Uterus (tissue), 4 donors: ENCODE results near the gene PAX6. TPM values are rescaled to one million over a fixed set of nuclear protein-coding genes. Genes with fewer than 3 reads are reported as not detected.

ENCODE experiments used
- DNase-seq, 2 donors: peaks; one replicate each; pipeline ENCODE4 v3.0.0-alpha.2; 2019 to 2020
- H3K27ac ChIP-seq, 2 donors: fragments of 200-600 bp; sonication (generic); 1 replicate in 1 of 2; 2 replicates in 1 of 2; pipeline ENCODE4 v1.5.1; 2016 to 2018
- H3K27me3 ChIP-seq, 2 donors: fragments of 200-600 bp; sonication (generic); one replicate each; pipeline ENCODE4 v1.5.1; 2018 to 2019; ENCODE audit warnings: control low read depth in 1 of 2
- H3K36me3 ChIP-seq, 2 donors: fragments of 200-600 bp; sonication (generic); one replicate each; pipeline ENCODE4 v1.5.1; 2019; ENCODE audit warnings: control low read depth in 1 of 2
- H3K4me1 ChIP-seq, 2 donors: fragments of 200-600 bp; sonication (generic); one replicate each; pipeline ENCODE4 v1.5.1; 2018 to 2019; ENCODE audit warnings: control low read depth in 1 of 2
- H3K4me3 ChIP-seq, 2 donors: fragments of 200-600 bp; sonication (generic); 1 replicate in 1 of 2; 2 replicates in 1 of 2; pipeline ENCODE4 v1.5.1; 2018 to 2019; ENCODE audit warnings: mild to moderate bottlenecking in 1 of 2
- H3K9me3 ChIP-seq, 2 donors: fragments of 200-600 bp; sonication (generic); one replicate each; pipeline ENCODE4 v1.5.1; 2019; ENCODE audit warnings: control low read depth in 1 of 2
- CTCF ChIP-seq, 4 experiments: fragments of 200-600 bp in 2 of 4; fragments of 450-650 bp in 2 of 4; sonication (generic) in 2 of 4; IDR thresholded peaks; one replicate each; pipeline ENCODE4 v1.5.1; 2016 to 2019; ENCODE audit warnings: antibody characterized with exemption in 4 of 4, mild to moderate bottlenecking in 2 of 4, moderate library complexity in 1 of 4
- POLR2A ChIP-seq, 2 donors: fragments of 450-650 bp; IDR thresholded peaks; one replicate each; pipeline ENCODE4 v1.6.1; 2016; ENCODE audit warnings: antibody characterized with exemption in 2 of 2, mild to moderate bottlenecking in 1 of 2, moderate library complexity in 1 of 2
- intact Hi-C: fragments of 100-400 bp; cut with DNase I; formaldehyde crosslinking; loops from one replicate; pipeline ENCODE4 v1.15.1; 2023; ENCODE audit warnings: low total_unique reads
- total RNA-seq, 4 donors: library from RNA; depleted of rRNA in 3 of 4; stranded (reverse); fragments of >200 nt in 3 of 4; gene quantifications; one replicate each; pipeline versions ENCODE4 v1.1.0 to v1.2.4, GENCODE V29; 2014 to 2023
- donor health status: DM: yes; HTN: yes; CAD: no.

PAX6 gene
- total RNA-seq, 4 donors from 2014 or later = 0.62 TPM; not detected in 3

- H3K27me3 ChIP-seq = peaks cover 17 to 90% of the 10 kb centered on the region in 2 donors
- no peaks in the 10 kb centered on the region for H3K9me3 ChIP-seq
- no peak overlapping the region for H3K4me3 ChIP-seq
- H3K27ac ChIP-seq = no peak overlapping the region
- no peaks in the 10 kb centered on the region for H3K36me3 ChIP-seq
- TF ChIP-seq CTCF (IDR thresholded peaks at IDR 0.05) = no peak
- no peak for TF ChIP-seq POLR2A (IDR thresholded peaks at IDR 0.05)
- H3K4me1 ChIP-seq = no peaks in the 10 kb centered on the region
- DNase-seq = no peak
- intact Hi-C loops = no loop called here
Observed at GRCh38 chr11:31824879-31825837, 14.0 kb upstream of the PAX6 start.

GRCh38 chr11:31824332-31824878 is 13.3 kb upstream of the PAX6 start:
- no peak for DNase-seq
- intact Hi-C loops = no loop called here
- H3K36me3 ChIP-seq = no peaks in the 10 kb centered on the region

GRCh38 chr11:31823644-31824331 is 12.7 kb upstream of the PAX6 start:
- no peak for DNase-seq
- Histone ChIP-seq H3K27ac (no peak overlapping the region), H3K36me3 (no peaks in the 10 kb centered on the region), H3K4me3 (no peak overlapping the region), H3K9me3 (no peaks in the 10 kb centered on the region), H3K27me3 (peaks cover 22 to 91% of the 10 kb centered on the region in 2 donors), H3K4me1 (no peaks in the 10 kb centered on the region)
- TF ChIP-seq CTCF (IDR thresholded peaks at IDR 0.05) (no peak), POLR2A (IDR thresholded peaks at IDR 0.05) (no peak)
- intact Hi-C loops = no loop called here

More at GRCh38 chr11:31824332-31824878, 13.3 kb upstream of the PAX6 start:
- no peaks in the 10 kb centered on the region for H3K9me3 ChIP-seq
- H3K4me3 ChIP-seq = no peak overlapping the region
- no peak overlapping the region for H3K27ac ChIP-seq
- H3K27me3 ChIP-seq = peaks cover 17 to 90% of the 10 kb centered on the region in 2 donors
- TF ChIP-seq CTCF (IDR thresholded peaks at IDR 0.05) = no peak
- TF ChIP-seq POLR2A (IDR thresholded peaks at IDR 0.05) = no peak
- no peaks in the 10 kb centered on the region for H3K4me1 ChIP-seq

- H3K4me1 ChIP-seq = no peaks in the 10 kb centered on the region
- TF ChIP-seq POLR2A (IDR thresholded peaks at IDR 0.05) (no peak), CTCF (IDR thresholded peaks at IDR 0.05) (no peak)
- no peak overlapping the region for H3K4me3 ChIP-seq
- no peaks in the 10 kb centered on the region for H3K9me3 ChIP-seq
- H3K36me3 ChIP-seq = no peaks in the 10 kb centered on the region
- no peak overlapping the region for H3K27ac ChIP-seq
- peaks cover 28 to 91% of the 10 kb centered on the region in 2 donors for H3K27me3 ChIP-seq
- intact Hi-C loops = no loop called here
- DNase-seq = no peak
Observed at GRCh38 chr11:31822927-31823643, 12.0 kb upstream of the PAX6 start.
